CD4-positive, alpha-beta T cell (primary cell): Measurements from ENCODE around the gene SLC2A6. TPM values are rescaled to one million over a fixed set of nuclear protein-coding genes. Genes with fewer than 3 reads are reported as not detected.

ENCODE experiments used
- ATAC-seq: fragments of 200-7000 bp; cut with Tn5 transposase; one replicate; pipeline ENCODE4 v1.10.0; 2022; ENCODE audit warnings: mild to moderate bottlenecking; ENCODE audit not compliant: poor library complexity
- CTCF ChIA-PET: fragments of 350-600 bp; sonication (Branson Sonifier 250); formaldehyde crosslinking; loops from one replicate; lab custom pipeline; 2021; ENCODE audit warnings: antibody characterized with exemption, inconsistent platforms; lab: Charles Lee
- POLR2A ChIA-PET: fragments of 350-600 bp; sonication (Branson Sonifier 250); formaldehyde crosslinking; loops from one replicate; lab custom pipeline; 2021; ENCODE audit warnings: antibody characterized with exemption, inconsistent platforms; lab: Charles Lee
- DNase-seq, 14 experiments: peaks; one replicate each; pipeline ENCODE4 v3.0.0-alpha.2; 2013 to 2020; ENCODE audit warnings: mixed read lengths in 2 of 14
- H3K27ac ChIP-seq, 2 donors: one replicate each; pipeline versions ENCODE4 v1.5.1 to v1.7.0; 2013; ENCODE audit warnings: low read length in 2 of 2, low read depth in 1 of 2, mild to moderate bottlenecking in 1 of 2
- H3K27me3 ChIP-seq, 2 experiments: 1 replicate in 1 of 2; 2 replicates in 1 of 2; pipeline versions ENCODE4 v1.6.1 to v1.7.0; 2013; ENCODE audit warnings: low read length in 2 of 2, control low read depth in 1 of 2, mild to moderate bottlenecking in 1 of 2, moderate library complexity in 1 of 2; ENCODE audit not compliant: insufficient read depth in 2 of 2, control insufficient read depth in 1 of 2
- H3K36me3 ChIP-seq: one replicate; pipeline ENCODE4 v1.6.1; 2013; ENCODE audit warnings: low read length, control low read depth; ENCODE audit not compliant: insufficient read depth
- H3K4me1 ChIP-seq: one replicate; pipeline ENCODE4 v1.6.1; 2013; ENCODE audit warnings: low read length, control low read depth; ENCODE audit not compliant: insufficient read depth
- H3K4me3 ChIP-seq: one replicate; pipeline ENCODE4 v1.5.1; 2013; ENCODE audit warnings: mild to moderate bottlenecking, low read length, moderate library complexity
- H3K9me3 ChIP-seq, 2 experiments: 1 replicate in 1 of 2; 2 replicates in 1 of 2; pipeline versions ENCODE4 v1.6.1 to v1.7.0; 2013; ENCODE audit warnings: low read length in 2 of 2, mild to moderate bottlenecking in 2 of 2, control low read depth in 1 of 2, moderate library complexity in 1 of 2; ENCODE audit not compliant: control insufficient read depth in 1 of 2, insufficient read depth in 1 of 2
- H3K27ac Mint-ChIP-seq: one replicate; pipeline ENCODE4 v1.8.0; 2020; ENCODE audit warnings: mixed read lengths
- H3K27me3 Mint-ChIP-seq: one replicate; pipeline ENCODE4 v1.8.0; 2021; ENCODE audit warnings: mixed read lengths
- H3K36me3 Mint-ChIP-seq: one replicate; pipeline ENCODE4 v1.8.0; 2021; ENCODE audit warnings: low read depth, mixed read lengths
- H3K4me1 Mint-ChIP-seq: one replicate; pipeline ENCODE4 v1.8.0; 2021; ENCODE audit warnings: low read depth, mixed read lengths
- H3K4me3 Mint-ChIP-seq: one replicate; pipeline ENCODE4 v1.8.0; 2020; ENCODE audit warnings: mild to moderate bottlenecking, mixed read lengths
- H3K9me3 Mint-ChIP-seq: one replicate; pipeline ENCODE4 v1.8.0; 2020; ENCODE audit warnings: mixed read lengths
- CTCF ChIP-seq: fragments of 200-600 bp; IDR thresholded peaks from one replicate; pipeline ENCODE4 v1.8.0; 2022; ENCODE audit warnings: antibody characterized with exemption, mild to moderate bottlenecking
- intact Hi-C, 2 experiments: fragments of 100-400 bp; cut with DNase I in 1 of 2; cut with micrococcal nuclease in 1 of 2; formaldehyde crosslinking; loops; one replicate each; pipeline versions ENCODE4 v1.15.1 to v1.9.0; 2023 to 2025; cut with DNase I, micrococcal nuclease
- total RNA-seq, 174 experiments: library from RNA in 2 of 174; stranded (reverse) in 2 of 174; gene quantifications; one replicate each; pipeline ENCODE4 v1.2.3 and lab custom pipeline; 2021 to 2026

The SLC2A6 gene
- total RNA-seq, 2 experiments from 2014 or later = 1.8 to 3.2 TPM

DNA sequence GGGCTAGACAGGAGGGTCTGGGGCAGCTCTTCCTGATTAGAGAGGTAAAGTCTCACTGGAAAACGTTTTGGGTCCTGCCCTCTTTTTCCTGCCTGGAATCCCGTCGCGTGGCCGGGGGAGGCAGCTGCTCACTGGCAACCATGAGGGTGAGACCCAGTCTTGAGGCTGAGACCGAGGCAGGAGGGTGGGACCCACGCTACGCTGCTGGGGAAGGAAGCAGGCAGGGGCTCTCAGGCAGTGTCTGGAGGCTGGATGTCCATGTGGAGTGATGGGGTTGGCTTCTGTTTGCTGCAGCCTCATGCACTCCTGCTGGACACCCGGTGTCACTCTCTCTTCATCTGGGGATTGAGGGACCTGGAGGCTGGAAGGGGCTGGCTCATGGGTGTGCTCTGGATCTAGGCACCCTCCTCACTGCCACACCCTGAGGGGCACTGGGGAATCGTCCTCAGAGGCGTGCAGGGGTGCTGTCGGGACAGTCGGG lies 11.3 kb upstream of the SLC2A6 start:
- POLR2A ChIA-PET = no interaction called here
- no peak for TF ChIP-seq CTCF
- Histone ChIP-seq H3K4me3 (no peak overlapping the region), H3K27me3 (peaks cover 0 to 3% of the 10 kb centered on the region in 2 experiments), H3K27ac (no peak overlapping the region), H3K36me3 (no peaks in the 10 kb centered on the region), H3K4me1 (peaks cover 6% of the 10 kb centered on the region), H3K9me3 (no peaks in the 10 kb centered on the region)
- no peak for DNase-seq
- Mint-ChIP-seq H3K4me3 (no peak overlapping the region), H3K4me1 (peaks cover 6% of the 10 kb centered on the region), H3K9me3 (no peaks in the 10 kb centered on the region), H3K27me3 (no peaks in the 10 kb centered on the region), H3K27ac (no peak overlapping the region), H3K36me3 (no peaks in the 10 kb centered on the region)
- no peak for ATAC-seq
- CTCF ChIA-PET = no interaction called here
- intact Hi-C loops = no loop called here

- H3K4me3 Mint-ChIP-seq = no peak overlapping the region
- H3K4me1 Mint-ChIP-seq = peaks cover 6% of the 10 kb centered on the region
- TF ChIP-seq CTCF = no peak
- intact Hi-C loops = loop anchor here (5.0 kb wide), 2 partner anchors 137 to 512 kb away; partner anchors contain the start of gene GFI1B (in 1 of the 2)
- H3K9me3 Mint-ChIP-seq = no peaks in the 10 kb centered on the region
- DNase-seq = no peak
- H3K36me3 ChIP-seq = no peaks in the 10 kb centered on the region
- no peaks in the 10 kb centered on the region for H3K36me3 Mint-ChIP-seq
- POLR2A ChIA-PET = no interaction called here
- H3K27me3 ChIP-seq = peaks cover 0 to 3% of the 10 kb centered on the region in 2 experiments
- CTCF ChIA-PET = no interaction called here
- no peak overlapping the region for H3K4me3 ChIP-seq
- H3K9me3 ChIP-seq = no peaks in the 10 kb centered on the region
- peaks cover 6% of the 10 kb centered on the region for H3K4me1 ChIP-seq
- no peak for ATAC-seq
- no peak overlapping the region for H3K27ac ChIP-seq
- peak overlapping the region; percentile 10 for H3K27ac Mint-ChIP-seq
- H3K27me3 Mint-ChIP-seq = no peaks in the 10 kb centered on the region
Observed at GRCh38 chr9:133489253-133490190, 10.6 kb upstream of the SLC2A6 start.

GRCh38 chr9:133488686-133489252 lies 9.9 kb upstream of the SLC2A6 start:
- peaks cover 6% of the 10 kb centered on the region for H3K4me1 ChIP-seq
- Mint-ChIP-seq H3K4me3 (no peak overlapping the region), H3K27ac (no peak overlapping the region), H3K9me3 (no peaks in the 10 kb centered on the region), H3K36me3 (no peaks in the 10 kb centered on the region), H3K4me1 (peaks cover 6% of the 10 kb centered on the region), H3K27me3 (no peaks in the 10 kb centered on the region)
- ATAC-seq = no peak
- H3K27me3 ChIP-seq = peaks cover 0 to 3% of the 10 kb centered on the region in 2 experiments
- CTCF ChIA-PET = no interaction called here
- POLR2A ChIA-PET = interaction anchor here (1.5 to 2.0 kb wide), 2 partner anchors 20 to 458 kb away, joined by 4 to 8 read pairs; partner anchors contain the start of gene GTF3C5
- intact Hi-C loops = loop anchor here (5.0 kb wide), 2 partner anchors 136 to 511 kb away; partner anchors contain the start of gene GFI1B (in 1 of the 2)
- H3K4me3 ChIP-seq = no peak overlapping the region
- TF ChIP-seq CTCF = no peak
- no peak for DNase-seq
- H3K9me3 ChIP-seq = no peaks in the 10 kb centered on the region
- no peaks in the 10 kb centered on the region for H3K36me3 ChIP-seq
- H3K27ac ChIP-seq = no peak overlapping the region
